Stimulated activated CD4-positive, alpha-beta T cell treated with anti-CD3 and anti-CD28 coated beads, Interleukin-4, amount 100 ng/mL, for 48 hours (primary cell): ENCODE measurements around the gene SYNGR3.
"Not testable (repeated sequence)": the region's sequence is repeated elsewhere in the genome, so short reads cannot be mapped to it uniquely, and the experiment has no call there.

Experiments
- DNase-seq, 2 donors: peaks; one replicate each; pipeline ENCODE4 v3.0.0-alpha.2; 2020; ENCODE audit warnings: low read depth in 2 of 2

The SYNGR3 gene

DNA sequence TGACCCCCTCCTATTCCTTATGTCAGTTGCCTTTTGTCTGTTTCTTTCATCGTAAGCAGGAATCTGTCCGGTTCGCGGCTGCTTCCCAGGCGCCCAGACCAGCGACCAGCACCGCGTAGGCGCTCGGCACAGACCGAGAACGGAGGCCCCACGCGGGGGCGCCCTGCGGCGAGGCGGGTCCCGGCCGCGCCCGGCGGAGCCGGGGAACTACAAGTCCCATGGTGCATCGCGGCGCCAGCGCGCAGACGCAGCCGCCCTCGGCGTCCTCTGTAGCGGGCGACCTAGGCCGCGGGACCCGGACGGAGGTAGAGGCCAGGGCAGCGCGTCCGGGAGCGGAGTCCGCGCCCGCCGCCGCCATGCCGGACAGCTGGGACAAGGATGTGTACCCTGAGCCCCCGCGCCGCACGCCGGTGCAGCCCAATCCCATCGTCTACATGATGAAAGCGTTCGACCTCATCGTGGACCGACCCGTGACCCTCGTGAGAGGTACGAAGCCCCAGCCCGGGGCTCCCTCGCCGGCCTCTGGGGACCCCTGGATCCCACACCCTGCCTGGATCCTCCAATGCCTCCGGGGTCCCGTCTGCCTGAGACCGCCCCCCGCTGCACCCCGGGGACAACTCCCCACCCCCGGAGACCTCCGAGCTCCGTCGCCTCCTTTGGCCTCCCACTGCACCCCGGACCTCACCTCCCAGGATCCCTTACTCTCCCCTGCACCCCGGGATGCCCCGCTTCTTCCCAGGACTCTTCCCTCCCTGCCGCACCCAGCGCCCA, 30.3 kb upstream of the SYNGR3 start, which contains the start of gene NDUFB10:
TSS of gene NDUFB10 (plus strand) at position 270 of the 771 bp plus-strand sequence. CDS start at position 357, 87 bp downstream.
- peak; percentile 90 to 91 for DNase-seq

DNA sequence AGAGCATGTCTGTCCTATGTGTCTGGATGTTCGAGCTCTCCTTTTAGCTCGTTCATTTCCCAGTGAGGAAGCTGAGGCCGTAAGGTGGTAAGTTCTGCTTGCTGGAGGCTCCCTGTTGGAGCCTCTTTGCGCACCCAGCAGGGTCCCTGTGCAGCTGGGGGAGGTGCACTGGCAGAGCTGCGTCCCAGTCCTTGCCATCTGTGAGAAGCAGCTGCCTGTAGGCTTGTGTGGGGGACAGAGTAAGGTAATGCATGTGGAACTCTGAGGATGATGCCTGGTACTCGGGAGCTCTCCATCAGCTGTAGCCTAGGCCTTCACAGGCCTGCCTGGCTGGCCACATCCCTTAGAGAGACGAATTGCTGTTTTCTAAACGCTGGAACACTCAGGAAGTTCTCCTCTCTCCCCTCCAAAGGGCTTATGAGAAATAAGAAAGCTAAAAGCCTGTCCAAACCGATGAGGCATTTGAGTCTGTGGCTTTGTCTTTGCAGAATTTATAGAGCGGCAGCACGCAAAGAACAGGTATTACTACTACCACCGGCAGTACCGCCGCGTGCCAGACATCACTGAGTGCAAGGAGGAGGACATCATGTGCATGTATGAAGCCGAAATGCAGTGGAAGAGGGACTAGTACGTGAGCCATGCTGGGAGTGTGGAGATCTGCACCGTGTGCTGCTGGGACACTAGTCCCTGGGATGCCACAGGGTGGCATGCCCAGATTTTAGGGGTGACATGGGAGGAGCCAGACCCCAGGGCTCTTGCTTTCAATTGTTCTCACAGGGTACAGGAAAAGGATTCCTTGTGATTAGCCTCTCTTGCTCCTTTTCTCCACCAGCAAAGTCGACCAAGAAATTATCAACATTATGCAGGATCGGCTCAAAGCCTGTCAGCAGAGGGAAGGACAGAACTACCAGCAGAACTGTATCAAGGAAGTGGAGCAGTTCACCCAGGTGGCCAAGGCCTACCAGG, 28.8 kb upstream of the SYNGR3 start:
- no peak for DNase-seq

DNA sequence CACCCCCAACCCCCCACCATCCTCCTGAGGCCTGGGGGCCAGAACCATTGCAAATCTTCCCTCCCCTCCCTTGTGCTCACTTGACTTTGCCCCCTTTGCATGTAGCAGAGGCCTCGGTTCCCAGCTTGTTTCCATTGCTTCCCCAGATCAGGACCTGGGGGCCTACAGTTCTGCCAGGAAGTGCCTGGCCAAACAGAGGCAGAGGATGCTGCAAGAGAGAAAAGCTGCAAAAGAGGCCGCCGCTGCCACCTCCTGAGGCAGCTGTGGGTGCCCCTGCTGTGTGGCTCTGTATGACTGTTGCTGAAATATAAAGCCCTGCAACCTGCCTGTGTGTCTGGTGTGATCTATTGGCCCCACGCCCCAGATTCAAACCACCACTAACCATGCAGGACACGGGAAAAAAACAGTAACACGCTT, 28.1 kb upstream of the SYNGR3 start:
- no peak for DNase-seq

DNA sequence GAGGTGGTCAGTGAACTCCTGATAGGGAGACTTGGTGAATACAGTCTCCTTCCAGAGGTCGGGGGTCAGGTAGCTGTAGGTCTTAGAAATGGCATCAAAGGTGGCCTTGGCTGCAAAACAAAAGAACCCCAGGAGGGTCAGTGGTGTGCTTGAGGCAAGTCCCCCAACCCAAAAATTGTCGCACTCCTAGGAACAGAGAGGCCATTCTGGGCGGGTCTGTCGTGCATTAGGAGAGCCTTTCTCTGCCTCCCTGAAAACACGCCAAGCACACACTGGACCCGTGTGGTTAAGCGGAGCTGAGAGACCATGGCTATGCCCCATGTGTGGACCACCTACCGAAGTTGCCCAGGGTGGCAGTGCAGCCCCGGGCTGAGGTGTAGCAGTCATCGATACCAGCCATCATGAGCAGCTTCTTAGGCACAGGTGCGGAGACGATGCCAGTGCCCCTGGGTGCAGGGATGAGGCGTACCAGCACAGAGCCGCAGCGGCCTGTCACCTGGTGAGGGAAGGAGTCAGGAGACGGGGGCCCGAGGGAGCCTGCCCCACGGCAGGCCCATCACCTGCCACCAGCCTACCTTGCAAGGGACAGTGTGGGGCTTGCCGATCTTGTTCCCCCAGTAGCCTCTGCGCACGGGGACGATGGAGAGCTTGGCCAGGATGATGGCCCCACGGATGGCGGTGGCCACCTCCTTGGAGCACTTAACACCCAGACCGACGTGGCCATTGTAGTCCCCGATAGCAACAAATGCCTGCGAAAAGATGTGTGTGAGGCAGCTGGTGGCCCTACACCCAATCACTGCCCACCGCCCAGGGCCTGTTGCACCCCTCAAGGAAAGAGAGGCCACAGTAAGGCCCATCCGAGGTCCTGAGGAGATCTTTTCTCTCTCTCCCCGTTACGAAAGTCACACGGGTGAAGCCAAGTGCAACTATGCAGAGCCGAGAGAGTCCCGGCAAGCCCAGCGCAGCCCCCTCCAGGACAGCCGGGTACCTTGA, 27.3 kb upstream of the SYNGR3 start:
- DNase-seq = not testable (repeated sequence)

DNA sequence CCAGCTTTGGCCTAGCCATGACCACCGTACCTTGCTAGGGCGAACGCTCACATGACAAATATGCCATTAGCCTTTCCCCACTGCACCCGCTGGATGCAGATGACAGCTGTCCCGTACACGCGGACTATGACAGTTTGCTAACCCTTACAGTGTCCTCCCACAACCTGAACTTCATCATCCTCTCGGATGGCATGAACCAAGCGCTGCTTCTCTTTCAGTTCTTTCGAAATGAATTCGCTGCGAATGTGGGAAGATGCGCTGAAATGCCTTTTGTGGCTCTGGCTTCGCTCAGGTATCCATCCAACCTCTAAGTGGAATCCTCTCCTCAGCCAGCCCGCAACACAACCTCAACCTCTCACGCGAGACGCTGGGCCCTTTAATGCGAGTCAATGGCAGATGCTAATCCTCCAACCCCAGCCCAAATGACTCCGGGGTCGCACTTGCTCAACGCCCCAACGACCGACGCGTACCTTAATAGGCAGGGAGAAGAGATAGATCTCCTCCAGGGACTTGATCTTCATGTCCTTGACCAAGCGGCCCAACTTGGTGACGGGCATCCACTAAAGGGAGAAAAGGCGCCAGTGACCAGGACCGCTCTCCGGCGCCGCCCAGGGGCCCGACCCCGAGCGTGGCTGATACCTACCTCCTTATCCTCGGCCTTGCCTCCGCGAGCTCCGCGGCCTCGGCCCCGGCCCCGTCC, 25.8 kb upstream of the SYNGR3 start:
- DNase-seq = no peak

DNA sequence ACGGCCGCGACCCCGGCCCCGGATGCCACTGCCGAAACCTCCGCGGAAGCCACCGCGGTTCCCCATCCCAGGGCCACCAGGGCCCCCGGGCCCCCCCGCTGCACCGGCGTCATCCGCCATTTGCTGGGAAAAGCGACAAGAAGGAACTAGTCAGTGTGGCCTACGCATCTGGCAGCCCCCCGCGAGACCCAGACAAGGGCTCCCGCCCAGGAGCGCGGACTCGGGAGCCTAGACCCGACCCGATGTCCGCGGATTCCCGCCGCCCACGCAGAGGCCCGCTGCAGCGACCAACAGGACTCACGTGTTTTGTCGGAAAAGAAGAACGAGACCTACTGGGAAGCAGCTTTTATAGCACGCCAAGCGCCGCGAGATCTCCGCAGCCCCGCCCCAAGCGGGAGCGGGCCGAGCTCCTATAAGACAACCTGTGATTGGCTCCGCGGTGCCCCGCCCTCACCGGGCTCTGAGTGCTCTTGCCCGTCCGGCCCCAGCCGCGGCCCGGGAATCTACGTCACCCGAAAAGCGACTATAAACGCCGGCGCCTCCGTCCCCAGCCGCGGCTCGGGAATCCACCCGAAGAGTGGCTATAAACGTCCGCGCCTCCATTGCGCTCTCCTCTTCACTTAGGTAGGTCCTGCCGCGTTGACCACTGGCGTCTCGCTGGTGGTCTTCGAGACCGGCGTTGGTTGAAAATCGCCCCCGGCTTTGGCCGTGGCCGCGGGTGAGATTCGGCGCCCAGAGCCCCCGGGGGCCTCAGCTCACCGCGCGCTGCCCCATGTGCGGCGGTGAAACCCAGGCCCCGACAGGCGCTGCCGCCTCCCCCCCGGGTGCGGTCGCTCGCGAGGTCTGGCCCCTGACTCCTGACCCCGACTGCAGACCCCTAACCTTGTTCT, 25.0 kb upstream of the SYNGR3 start, which contains the start of gene RPS2:
TSS of gene RPS2 (minus strand) at position 321 of the 890 bp plus-strand sequence. CDS start at position 120, 201 bp downstream.
- DNase-seq = peak; percentile 94 to 99

DNA sequence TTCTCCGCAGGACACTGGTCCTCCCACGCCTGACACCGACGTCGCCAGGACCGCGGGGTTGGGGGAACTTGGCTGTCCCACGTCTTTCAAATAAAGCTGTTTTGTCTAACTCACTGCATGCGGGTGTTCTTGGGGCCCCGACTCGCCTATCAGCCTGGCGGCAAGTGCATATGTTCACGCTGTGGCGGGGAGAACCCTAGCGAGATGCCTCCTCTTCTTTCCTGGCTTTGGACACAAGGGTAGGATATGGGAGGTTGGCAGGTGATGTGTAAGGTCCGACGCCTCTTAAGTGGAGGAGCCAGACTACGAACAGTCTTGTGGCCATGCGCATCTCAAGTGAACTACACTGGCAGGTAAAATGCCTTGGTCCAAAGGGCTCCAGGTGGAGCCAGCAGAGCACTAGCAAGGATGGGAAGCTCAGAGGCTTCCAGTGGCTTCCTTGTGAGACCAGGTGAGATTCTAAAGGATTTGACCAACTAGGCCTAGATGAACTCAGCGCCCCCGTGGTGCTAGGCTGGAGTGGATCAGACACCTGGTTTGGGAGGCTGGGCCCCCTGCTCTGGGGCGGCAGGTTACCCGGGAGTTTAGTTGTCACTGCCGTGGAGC, 24.3 kb upstream of the SYNGR3 start:
- no peak for DNase-seq

DNA sequence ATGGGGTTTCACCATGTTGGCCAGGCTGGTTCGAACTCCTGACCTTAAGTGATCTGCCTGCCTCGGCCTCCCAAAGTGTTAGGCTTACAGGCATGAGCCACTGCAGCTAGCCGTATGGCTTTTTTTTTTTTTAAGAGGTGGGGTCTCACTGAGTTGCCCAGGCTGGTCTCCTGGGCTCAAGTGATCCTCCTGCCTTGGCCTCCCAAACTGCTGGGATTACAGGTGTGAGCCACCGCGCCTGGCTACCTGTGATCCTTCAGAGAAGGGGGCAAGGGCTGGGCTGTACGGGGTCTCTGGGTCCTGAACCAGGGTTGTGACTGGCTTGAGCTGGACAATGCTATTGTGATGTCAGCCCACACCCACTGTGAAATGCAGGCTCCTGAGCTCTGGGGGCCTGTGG, 23.3 kb upstream of the SYNGR3 start, which contains the start of gene RNF151:
TSS of gene RNF151 (plus strand) at position 397 of the 400 bp plus-strand sequence. CDS start 26 bp downstream, outside the sequence.
- DNase-seq = no peak

DNA sequence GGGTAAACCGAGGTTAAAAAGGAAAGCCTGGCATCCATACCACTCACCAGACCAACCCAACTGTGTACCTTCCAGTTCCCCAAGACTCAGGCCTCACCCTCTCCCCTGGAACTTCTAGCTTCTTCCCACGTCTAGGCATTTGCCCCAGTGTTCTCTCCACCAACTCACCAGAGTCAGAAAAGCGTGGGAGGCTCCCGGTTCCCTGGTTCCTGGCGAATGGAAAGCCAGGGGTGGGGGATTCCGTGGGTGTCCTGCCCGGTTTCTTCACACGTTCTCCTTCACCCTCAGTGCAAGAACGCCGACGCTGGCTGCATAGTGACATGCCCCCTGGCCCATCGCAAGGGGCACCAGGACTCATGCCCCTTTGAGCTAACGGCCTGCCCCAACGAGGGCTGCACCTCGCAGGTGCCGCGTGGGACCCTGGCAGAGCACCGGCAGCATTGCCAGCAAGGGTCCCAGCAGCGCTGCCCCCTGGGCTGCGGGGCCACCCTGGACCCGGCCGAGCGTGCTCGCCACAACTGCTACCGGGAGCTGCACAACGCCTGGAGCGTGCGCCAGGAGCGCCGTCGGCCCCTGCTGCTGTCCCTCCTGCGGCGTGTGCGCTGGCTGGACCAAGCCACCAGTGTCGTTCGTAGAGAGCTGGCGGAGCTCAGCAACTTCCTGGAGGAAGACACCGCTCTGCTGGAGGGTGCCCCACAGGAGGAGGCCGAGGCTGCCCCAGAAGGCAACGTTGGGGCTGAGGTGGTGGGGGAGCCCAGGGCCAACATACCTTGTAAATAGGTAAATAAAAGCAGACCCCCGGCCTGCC, 21.4 kb upstream of the SYNGR3 start:
- DNase-seq = no peak

DNA sequence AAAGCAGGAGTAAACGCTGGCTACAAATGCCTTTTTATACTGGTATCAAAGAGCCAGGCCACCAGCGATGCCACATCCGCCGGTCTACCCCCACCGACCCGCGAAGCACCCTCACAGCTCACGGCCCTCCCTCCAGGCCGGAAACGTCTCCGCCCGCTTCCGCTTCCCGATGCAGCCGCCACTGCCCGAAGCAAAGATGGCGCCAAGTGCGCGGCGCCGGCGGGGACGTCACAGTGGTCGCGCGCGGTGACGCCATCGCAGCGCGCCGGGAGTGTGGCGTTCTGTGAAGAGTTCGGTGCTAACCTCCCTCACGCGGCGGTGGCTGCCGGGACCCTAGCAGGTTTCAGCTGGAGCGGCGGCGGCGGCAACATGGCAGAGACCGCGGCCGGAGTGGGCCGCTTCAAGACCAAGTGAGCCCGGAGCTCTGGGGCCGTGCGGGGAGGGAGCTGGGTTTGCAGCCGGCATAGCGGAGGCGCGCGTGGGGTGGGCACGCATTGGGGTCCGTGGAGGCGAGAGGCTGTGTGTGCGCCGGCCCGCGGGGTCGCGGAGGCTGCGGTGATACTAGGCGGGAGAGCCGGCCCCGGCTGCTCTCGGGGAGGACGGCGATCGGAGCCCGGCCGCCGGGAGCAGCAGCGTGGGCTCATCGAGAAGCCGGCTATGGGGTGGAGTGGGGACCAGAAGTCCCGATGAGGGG, 17.8 kb upstream of the SYNGR3 start, which contains the start of gene TBL3:
TSS of gene TBL3 (plus strand) at position 258 of the 694 bp plus-strand sequence. CDS start at position 370, 112 bp downstream.
- DNase-seq = peak; percentile 91 to 95

DNA sequence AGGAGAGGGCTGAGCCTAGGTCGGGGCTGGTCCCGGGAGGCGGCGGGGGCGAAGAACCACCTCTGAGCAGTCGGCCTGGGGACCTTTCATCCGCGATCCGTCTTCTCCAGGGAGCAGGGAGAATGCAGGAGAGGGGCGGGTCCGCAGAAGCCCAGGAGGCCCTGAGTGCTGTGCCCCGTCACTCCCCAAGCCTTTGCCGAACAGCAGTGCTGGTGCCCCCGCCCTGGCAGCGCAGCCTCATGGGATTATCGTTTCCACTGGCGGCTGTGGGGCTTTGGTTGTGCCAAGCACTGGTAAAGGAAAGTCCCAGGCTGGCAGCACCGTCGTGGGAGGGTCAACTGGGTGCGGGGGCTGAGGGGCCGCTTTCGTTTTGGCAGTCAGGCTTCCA, 17.3 kb upstream of the SYNGR3 start:
- DNase-seq = no peak

DNA sequence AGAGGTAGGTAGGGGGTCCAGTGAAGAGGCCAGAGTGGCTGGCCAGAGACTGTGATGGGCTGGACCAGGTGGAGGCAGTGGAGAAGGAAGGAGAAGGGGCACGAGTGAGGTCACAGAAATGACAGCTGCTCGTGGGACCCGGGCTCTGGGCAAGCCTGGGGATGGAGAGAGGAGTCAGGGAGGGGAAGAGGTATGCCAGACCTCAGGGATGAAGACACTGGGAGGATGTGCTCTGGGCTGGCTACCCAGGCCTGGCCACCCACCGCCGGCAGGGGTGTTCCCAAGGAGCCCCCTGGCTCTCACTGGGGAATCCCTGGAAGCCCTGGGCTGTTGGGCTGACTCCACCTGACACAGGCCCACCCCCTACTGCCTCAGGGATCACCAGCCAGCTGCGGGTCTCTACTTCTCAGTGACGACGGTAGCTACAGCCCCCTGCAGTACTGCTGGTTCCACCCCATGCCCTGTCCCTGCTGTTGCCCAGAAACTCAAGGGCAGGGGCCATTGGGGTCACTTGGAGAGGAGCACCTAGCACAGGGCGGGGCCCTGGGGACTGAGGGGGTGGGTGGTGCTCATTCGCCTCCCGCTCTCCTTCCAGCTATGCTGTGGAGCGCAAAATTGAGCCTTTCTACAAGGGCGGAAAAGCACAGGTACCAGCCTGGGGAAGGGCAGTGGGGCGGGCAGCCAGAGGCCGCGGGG, 16.2 kb upstream of the SYNGR3 start:
- no peak for DNase-seq

DNA sequence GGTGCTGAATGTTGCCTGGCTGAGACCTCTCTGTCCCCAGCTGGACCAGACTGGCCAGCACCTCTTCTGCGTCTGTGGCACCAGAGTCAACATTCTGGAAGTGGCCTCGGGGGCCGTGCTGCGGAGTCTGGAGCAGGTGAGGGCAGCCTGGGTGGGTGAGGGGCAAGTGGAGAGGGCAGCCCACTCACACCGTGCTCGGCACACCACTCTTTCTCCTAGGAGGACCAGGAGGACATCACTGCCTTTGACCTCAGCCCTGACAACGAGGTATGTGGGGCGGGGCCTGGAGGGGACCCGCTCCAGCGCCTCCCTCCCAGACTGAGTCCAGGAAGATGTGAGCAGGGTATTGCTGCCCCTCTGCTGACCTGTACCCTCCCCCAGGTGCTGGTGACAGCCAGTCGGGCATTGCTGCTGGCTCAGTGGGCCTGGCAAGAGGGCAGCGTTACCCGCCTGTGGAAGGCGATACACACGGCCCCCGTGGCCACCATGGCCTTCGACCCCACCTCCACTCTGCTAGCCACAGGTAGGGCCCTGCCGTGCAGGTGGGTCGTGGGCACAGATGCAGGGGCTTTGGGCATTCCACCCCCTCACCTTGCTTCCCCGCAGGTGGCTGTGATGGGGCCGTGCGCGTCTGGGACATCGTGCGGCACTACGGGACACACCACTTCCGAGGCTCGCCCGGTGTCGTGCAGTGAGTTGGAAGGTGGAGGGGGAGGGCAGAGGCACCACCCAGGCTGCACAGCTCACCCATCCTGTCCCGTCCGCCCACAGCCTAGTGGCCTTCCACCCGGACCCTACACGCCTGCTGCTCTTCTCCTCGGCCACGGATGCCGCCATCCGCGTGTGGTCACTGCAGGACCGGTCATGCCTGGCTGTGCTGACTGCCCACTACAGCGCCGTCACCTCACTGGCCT, 15.4 kb upstream of the SYNGR3 start:
- no peak for DNase-seq

DNA sequence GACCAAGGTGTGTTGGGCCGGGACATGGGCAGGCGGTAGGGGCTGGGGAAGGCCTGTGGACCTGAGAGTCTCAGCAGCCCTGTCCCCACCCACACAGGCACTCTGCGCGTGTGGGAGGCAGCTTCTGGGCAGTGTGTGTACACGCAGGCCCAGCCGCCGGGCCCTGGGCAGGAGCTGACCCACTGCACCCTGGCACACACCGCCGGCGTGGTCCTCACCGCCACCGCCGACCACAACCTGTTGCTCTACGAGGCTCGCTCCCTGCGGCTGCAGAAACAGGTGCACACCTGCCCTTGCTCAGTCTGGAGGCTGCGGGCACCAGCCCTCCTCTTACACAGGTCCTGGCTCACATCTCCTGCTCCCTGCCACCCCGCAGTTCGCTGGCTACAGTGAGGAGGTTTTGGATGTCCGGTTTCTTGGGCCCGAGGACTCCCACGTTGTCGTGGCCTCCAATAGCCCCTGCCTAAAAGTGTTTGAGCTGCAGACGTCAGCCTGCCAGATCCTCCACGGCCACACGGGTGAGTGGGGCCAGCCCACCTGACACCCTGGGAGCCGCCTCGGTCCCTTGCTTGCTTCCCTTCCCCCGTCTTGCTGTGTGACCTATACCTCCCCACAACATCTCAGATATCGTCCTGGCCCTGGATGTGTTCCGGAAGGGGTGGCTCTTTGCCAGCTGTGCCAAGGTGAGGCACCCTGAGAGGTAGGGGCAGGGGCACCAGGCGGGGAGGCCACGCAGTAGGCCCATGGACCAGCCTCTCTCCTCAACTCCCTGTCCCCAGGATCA, 14.1 kb upstream of the SYNGR3 start:
- DNase-seq = no peak

DNA sequence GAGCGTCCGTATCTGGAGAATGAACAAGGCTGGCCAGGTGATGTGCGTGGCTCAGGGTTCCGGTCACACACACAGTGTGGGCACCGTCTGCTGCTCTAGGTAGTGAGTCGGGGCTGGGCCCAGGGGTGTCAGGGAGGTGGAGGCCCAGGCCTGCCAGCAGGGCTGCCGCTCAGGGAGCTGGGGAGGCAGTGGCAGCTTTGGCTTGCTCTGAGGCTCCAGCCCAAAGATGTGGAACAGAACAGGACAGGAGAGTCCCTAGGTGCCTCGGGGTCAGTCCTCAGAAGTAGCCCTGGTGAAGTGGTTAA, 13.6 kb upstream of the SYNGR3 start:
- DNase-seq = no peak
